Epithelial cell of prostate (primary cell): ENCODE data around the gene GABRA4.

ENCODE experiments used
- DNase-seq: peaks from one replicate; pipeline ENCODE4 v3.0.0-alpha.2; 2011; ENCODE audit warnings: low read depth, low spot score
- H3K27ac ChIP-seq: fragments of 450-650 bp; 2 replicates; pipeline ENCODE4 v1.5.1; 2017; ENCODE audit warnings: mild to moderate bottlenecking

Gene GABRA4

DNA sequence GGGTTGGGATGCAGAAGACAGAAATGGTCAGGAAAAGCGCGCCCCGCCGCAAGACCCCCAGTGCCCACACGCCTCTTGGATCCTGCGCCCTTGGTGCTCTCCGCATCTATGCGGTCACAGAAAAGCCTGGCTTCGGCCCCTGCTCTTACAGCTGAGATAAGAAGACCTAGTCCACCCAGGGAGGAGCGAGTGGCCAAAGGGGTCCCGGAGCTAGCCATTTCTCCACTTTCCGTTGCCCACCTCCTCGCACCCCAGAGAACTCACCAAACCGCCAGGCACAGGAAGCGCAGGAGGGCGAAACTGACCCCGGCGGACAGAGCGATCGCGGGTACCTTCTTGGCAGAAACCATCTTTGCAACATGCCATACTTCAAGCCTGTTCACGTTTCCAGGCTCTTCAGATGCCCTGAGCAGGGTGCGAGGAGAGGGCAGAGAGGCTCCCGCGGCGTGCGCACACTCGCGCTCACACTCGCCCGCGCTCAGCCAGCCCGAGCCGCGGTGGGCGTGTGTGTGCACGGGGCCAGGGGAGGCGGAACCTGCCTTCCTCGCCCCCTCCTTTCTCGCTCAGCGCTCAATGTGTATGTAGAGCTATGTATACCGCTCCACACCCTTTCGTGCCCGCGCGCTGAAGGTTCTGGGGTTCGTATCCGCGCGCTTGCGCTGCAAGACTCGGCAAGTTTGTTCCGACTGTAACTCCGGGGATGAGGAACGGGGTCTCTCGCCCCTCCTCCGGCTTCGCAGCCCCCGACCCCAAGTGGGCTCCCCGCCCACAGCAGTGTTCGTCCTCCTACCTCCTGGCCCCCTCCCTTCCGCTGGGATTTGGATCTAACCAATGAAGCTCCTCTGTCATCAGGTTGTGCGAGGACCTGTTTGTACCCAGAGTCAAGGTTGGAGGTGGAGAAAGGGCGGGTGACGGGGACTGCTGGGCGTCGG is at the start of gene GABRA4:
TSS of gene GABRA4 (minus strand) at position 507 of the 932 bp plus-strand sequence. CDS start at position 350, 157 bp downstream.
- DNase-seq, result no peak
- no peak within 1 kb of the TSS for H3K27ac ChIP-seq

DNA sequence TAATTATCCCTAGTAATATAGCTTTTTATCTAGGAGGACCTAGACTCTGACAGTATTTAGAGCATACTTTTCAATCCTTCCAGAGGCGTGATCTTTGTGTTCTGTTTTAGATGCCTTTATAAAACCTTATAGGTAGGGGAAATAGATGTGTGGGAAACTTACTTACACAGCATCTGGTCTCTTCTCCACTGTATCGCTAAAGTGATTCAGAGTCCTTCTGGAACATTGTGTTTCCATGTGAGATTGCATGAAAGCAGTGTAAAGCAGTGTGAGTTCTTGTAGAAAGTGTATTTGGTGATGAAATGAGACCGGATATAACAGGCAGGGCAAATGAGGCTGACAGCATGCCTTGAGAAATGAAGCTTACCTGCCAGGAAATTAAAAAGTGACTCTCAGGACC is 47.4 kb upstream of the GABRA4 start:
- DNase-seq, result no peak

DNA sequence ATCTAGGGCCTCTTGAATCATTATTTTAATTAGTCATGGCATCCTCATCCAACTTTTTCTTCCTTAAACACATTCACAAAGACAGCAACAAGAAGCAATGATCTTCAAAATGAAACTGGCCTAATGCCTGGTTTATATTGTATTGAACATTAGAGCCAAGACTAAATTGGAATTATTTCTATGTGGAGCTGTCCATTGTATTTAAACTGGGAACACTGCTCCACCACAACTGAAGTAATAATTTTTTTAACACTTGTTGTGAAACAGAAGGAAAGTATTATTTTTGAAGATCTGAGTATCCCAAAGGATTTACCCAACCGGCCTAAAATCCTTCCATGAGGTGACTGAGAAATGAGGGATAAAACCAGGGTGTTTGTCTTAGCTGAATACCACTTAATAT is 44.9 kb upstream of the GABRA4 start:
- no peak for DNase-seq
- H3K27ac ChIP-seq, result no peak overlapping the region

More for the DNA sequence above, 47.4 kb upstream of the GABRA4 start:
- H3K27ac ChIP-seq, result no peak overlapping the region

DNA sequence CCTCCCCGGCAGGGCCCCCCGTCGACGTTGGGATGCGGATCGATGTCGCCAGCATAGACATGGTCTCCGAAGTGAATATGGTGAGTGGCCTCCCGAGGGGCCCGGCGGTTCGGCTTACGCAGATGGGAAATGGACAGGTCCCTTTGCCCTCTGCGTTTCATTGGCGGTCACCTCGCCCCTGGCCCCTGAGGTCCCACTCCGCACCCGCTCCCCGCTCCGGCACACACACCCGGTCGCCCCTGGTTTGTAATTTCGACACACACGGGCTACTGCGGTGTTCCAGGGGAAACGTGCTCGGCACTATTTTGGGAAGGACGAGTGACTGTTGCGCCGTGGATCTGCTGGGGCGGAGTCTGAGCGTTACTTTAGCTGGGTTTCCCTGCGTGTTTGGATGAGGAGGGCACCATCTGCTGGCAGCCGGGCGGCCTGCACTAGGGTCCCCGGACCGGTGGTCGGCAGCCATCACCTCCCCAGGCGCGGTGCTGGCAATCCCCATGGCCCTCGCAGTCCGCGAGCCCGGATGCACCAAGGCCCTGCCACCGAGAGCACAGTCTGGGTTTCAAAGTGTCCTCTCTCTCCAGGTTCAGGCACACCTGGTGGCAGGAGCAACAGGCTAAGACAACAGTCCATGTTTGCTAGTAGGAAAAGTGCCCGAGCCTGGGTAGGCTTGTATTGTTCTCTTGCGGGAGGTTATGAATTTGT is 39.2 kb upstream of the GABRA4 start:
- DNase-seq, result no peak
- H3K27ac ChIP-seq, result no peak overlapping the region

DNA sequence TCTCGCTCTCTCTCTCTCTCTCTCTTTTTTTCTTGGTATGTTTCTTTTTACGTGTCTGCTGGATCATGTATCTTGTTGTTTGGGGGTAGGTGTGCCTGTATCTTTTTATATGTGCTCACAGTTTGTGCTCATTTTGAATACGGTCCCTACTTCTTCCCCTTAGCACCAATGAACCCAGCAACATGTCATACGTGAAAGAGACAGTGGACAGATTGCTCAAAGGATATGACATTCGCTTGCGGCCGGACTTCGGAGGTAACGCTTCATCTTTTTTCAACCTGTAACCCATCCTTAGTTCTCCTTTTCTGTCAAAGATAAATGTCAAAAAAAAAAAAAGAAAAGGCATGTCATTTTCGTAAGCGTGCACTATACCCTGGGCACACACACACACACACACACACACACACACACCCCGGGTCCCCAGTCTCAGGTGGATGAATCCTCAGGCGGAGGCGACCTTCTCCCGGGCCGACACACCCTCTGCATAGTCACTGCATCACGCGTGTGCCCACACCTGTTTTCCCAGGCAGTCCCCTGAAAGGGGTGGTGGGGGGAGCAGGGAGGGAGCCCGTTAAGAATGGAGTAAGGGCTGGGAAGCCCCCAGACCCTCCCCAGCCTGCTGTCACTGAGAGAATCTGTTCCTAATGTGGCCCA is 38.5 kb upstream of the GABRA4 start:
- DNase-seq, result no peak
- H3K27ac ChIP-seq, result no peak overlapping the region

DNA sequence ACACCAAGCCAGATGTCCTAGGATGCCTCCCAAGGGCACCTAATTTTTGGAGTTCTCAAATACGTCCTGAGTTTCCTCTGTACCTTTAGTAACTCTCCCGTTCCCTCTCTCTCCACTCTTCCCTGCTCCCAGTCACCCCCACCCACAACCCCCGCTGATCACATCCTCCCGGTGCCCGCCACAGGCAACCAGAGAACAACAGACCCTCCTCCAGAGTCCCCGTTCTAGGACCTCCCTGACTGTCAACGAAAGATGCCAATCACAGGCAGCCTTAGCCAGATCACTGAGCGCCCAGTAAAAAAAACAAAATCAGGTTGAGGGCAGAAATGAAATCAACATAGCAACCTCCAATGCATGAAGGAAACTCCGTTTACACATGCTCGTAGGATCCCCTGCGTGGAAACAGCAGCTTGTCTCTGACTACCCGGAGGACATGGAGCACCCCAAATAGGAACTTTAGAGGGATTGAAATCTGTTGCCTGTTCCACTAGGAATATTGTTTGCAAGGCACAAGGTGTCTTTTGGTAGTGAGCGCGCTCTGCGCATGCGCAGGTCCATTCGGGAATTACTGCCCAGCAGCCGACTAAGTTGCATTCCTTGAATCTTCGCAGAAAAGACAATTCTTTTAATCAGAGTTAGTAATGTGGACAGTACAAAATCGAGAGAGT is 37.8 kb upstream of the GABRA4 start, which contains the start of gene GABRB1:
TSS of gene GABRB1 (plus strand) at position 557 of the 668 bp plus-strand sequence.
- no peak for DNase-seq
- no peak within 1 kb of the TSS for H3K27ac ChIP-seq

DNA sequence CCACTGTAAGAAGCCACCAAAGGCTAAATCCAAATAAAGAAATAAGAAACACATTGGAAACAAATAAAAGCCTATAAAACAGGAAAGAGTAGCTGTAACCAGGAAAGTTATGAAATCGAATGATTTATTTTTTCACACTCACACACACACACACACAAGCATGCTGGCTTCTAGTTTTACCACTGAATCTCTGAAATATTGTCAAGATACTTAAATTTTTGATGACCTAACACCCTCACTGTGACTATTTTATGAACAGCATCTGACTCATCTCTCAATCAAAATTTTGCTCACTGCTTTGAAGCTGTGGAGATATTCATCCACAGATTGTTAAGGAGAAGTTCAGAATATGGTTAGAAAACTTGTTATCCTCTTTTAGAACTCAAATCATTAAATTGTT is 24.1 kb upstream of the GABRA4 start:
- no peak for DNase-seq
- H3K27ac ChIP-seq, result no peak overlapping the region

DNA sequence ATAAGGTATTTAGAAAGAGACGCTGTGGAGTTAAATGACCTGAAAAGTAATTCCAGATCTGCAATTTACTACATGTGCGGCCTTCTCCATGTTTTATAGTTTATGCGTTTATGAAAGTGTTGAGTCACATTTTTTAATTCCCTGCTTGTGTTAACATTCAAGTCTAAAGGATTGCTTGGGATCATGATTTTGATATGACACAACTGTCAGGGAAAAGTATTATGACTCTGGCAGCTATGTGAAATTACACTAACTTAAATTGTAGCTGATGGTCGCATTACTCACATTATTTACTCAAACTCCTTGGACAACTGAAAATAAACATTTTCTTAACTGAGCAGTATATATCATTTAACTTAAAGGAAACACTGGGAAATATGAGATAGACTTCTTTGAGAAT is 23.7 kb upstream of the GABRA4 start:
- DNase-seq, result no peak
- H3K27ac ChIP-seq, result no peak overlapping the region

DNA sequence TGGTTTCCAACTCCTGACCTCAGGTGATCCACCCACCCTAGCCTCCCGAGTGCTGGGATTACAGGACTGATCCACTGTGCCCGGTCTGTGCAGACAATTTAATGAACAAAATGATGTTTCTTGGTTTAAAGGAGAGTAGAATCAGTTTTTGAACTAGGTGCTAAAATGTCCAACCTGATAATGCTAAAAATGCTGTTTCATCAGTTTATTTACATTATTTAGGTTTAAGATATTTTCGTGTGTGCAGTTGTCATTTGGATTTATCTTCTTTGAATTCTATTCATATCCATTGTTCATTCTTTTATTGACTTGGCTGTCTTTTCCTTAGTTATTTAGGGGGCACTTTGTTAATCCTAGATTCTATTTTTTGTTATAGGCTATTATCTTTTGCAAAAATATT is 20.0 kb upstream of the GABRA4 start:
- DNase-seq, result no peak

DNA sequence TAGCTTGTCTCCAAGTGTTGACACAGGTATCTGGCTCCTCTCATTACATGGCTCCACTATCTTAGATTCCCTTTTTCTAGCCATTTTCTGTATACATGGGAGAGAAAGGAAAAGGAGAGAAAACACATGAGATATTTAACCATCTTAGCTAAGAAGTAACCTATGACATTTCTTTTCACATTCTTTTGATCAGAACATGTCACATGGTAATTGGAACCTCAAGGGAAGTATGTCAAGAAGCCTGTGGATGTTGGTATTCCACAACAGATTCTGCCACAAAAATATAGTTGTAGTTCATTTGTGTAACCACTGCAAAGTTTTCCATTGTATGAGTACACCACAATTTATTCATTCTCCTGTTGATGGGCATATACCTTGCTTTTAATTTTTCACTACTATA is 19.3 kb upstream of the GABRA4 start:
- no peak for DNase-seq
- H3K27ac ChIP-seq, result no peak overlapping the region

More for the DNA sequence above, 20.0 kb upstream of the GABRA4 start:
- no peak overlapping the region for H3K27ac ChIP-seq

DNA sequence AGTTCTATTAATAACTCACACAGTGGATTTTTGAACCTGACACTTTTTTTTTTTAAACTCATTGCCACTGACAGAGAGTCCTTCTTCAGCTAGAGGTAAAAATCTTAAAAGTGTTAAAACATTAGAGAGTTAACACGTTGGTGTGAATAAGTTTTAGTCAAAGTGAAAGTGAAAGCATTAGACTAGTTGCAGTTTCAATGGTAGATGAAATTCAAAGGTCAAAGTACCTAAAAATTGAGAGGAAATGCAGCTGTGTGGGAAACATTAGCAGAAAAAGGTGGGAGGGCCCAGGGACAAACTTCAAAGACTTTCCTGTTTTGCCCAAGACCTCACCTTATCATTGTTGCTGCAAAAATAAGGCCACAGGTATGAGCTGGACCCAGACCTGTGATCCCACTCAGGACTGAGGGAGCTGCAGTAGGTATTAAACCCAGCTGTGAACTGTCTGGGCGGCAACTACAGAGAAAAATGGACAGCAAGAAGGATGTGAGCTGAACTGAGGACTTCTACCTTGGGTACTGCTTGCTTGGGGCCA is 17.6 kb upstream of the GABRA4 start:
- no peak for DNase-seq
- H3K27ac ChIP-seq, result no peak overlapping the region

DNA sequence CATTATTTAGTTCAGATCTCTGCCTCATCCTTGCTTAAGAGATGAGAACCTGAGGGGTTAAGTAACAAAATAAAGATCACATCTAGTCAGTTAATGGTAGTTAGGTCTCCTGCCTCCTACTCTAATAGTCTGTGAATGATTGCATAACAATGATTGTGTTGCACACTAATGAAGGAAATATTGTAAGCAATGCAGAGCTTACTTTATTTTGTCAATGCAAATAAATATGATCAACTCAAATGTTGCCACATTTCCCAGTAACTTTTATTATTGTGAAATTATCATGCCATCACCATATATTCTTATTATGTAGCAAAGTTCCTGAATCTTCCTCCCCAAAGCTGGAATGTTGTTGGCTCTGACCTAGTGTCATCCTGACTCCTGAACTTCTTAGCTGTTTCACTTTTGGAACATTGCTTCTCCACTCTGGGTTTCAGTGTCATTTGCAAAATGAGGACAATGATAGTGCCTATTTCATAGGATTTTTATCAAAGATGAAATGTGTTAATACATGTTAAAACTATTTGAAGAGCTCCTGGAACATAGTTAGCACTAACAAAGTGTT is 17.0 kb upstream of the GABRA4 start:
- no peak for DNase-seq
- no peak overlapping the region for H3K27ac ChIP-seq

DNA sequence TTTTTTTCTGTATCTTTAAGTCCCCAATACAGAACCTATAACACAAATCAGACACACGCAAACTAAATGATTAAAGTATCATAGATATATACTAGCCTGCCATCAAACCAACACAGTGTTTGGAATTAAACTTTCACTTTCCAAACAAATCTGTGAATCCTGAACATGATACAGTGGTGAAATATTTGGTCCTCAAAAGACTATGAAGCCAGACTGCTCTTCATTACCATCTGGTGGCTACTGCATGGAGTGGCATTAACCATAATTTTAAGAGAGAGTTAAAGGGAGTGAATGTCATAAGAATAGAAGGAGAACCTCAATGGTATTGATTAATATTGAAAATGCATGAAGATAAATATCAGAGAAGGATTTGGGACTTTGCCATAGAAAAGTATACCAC is 9.2 kb upstream of the GABRA4 start:
- DNase-seq, result no peak
- H3K27ac ChIP-seq, result no peak overlapping the region

DNA sequence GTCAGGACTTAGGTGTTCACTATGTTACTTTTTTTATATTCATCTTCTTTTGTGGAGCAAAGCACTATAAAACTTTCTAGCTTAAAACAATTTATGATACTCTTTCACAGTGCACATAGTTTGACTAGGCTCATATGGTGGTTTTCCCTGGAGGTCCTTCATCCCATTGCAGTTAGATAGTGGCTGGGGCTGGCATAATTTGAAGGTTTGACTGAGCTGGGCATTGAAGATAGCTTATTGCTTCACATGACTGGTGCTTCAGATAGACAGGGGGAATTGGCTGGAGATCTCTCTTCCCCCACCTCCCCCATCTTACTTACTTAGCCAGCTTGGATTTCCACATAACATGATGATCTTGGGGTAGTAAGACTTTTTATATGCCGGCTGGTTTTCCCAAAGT is 7.0 kb upstream of the GABRA4 start:
- DNase-seq, result no peak
- no peak overlapping the region for H3K27ac ChIP-seq

DNA sequence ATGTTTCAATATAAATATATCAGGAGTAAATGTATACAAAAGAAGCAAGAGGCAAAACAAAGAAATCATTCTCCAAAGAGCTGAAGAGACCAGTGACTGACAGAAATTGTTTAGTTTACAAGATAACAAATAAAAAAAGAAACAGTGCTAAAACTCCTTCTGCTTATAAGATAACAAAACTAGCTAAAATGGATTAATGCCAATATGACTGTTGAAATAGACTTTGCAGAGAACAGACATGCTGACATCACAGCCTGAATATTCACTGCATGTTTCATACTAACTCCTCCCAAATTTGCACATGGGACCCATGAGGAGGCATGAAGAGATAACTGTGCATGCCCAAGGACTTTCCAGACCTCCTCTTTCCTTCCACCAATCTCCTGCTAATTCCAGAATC is 6.2 kb upstream of the GABRA4 start:
- no peak for DNase-seq
- H3K27ac ChIP-seq, result no peak overlapping the region

DNA sequence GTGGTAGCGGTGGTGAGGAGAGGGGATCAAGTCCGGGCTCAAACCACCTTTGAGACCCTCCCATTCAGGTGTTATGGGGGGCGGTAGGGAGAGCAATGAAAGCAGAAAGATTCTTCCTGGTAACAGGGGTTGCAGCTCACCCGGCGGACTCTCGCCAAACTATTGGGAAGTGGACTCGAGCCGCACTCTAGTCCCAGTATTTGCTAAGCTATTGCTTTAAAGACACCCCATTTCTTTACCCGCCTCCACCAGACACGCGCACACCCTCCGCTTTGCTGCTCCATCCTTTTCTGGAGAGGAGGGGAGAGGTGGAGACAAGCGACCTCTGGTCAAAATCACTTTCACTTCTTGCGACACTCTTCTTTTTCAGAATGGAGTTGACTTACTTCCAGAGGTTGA is 625 bp upstream of the GABRA4 start:
- H3K27ac ChIP-seq, result no peak overlapping the region
- no peak for DNase-seq

DNA sequence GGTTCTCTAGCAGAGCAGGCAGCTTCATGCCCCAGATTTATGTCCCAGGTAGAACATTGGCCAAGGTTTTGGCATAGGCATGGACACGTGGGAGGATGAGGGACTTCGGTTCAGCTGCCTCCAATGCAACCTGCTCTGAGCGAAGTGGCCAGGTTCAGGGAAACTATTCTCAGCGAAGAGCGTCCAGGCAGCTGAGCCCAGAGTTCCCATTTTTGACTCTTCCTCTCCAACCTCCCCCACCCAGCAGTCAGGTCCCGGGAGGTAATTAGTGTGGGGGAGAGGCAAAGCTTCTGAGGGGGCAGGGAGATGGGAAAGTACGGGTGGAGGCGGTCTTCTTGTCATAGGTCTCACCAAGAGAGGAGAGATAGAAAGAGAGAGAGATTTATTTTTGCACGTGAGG is 1.0 kb downstream of the GABRA4 start:
- H3K27ac ChIP-seq, result no peak overlapping the region
- no peak for DNase-seq

DNA sequence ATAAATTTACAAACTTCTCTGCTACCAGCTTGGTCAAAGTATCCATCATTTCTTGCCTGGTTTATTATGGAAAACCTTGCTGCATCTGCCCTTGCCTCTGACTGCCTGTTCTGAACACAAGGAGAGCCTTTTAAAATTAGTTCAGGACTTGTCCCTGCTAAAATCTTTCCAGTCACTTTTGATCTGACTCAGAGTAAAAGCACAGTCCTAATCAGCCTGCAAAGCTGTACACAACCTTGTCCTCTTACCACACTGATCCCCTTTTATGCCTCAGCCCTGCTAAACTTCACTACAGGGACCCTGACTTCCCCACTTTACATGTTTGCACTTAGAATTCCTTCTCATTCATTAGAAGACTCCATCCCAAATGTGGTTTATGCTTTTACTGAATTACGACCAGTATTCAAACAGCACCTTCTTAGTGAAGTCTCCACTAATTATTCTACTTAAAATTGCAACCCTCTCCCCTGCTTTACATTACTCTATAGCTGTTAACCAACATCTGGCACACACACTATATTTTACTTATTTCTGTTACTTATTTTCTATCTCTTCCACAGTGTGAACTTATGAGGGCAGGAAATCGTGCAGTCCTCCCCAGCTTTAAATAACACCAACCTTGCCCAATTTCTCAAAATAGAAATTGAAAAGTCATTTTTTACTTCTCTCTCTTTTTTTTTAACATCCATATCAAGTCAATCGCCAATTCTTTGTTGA is 6.3 kb downstream of the GABRA4 start:
- no peak overlapping the region for H3K27ac ChIP-seq
- no peak for DNase-seq

DNA sequence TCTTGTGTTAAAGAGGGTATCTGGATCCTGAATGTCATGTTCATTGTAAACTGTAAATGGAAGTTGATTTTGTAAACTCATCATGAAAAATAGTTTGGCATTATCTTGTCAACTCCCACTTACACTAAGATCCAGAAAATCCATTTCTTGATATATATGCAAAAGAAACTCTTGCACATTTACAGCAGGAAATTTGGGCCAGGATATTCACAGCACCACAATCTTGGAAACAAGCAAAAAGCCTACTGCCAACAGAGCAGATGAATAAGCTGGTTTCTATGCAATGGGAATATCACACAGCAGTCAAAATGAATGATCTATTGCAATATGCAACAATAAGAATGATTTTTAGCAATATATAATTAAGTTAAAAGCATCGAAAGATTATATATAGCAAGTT is 8.6 kb downstream of the GABRA4 start:
- H3K27ac ChIP-seq, result no peak overlapping the region
- DNase-seq, result no peak
